NCI-H2227 (cell line): Measurements from ENCODE around the gene CCNL1.
"Not testable (repeated sequence)": the region's sequence is repeated elsewhere in the genome, so short reads cannot be mapped to it uniquely, and the experiment has no call there.

ENCODE experiments used
- DNase-seq: peaks from one replicate; lab custom pipeline; 2025; ENCODE audit not compliant: unreplicated experiment; lab: John Stamatoyannopoulos, UW

CCNL1 gene

DNA sequence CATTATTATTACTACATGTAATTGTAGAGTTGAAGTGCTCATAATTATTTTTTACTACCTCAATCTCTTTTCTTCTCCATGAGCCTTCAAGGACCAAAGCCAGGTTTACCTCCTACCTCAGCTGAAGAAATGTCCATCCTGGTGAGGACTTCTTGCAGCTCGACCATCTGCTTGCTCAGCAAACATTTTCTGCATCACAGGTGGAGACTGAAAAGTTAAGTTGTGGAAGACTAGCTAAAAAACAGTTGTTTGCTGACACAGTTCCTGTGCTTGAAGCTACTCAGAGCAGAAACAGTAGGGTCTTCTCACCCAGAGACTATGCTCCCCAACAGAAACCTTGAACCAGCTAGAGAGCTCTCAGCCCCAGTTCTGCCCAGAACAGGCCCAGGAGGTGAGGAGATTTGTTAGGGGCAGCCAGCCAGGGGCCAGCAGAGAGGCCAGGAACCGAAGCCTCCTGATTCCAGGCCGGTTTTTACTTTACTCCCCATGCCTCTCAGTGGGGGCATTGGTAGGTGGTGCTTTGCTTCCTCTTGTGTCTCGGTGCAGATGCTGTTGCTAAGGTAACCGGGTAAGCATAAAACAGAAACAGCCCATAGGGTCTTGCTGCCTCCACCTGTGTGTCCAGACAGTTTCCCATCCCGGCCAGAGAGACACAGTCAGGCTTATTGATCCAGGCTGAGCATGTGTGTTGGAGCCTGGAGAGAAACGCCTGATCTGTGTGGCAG lies 54.9 kb downstream of the CCNL1 start:
- DNase-seq, result peak; percentile 82

DNA sequence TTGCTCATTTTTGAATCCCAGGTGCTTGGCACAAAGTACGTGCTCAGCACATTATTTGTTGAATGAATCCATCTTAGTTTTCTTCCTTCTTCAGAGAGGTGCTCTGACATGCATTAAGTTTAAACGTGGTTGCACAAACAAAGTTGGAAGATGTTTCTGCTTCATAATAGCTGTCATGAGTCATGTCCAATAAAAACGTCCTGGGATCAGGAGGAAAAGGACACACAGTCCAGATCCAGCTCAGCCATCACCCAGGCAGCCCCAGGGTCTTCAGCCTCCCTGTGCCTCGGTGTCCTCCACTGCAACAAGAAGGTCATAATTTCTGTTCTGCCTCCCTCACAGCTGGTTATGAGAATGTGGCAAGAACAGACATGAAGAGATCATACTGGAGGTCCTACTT lies 55.4 kb downstream of the CCNL1 start:
- DNase-seq, result no peak

GRCh38 chr3:157103860-157104259 lies 56.1 kb downstream of the CCNL1 start:
- DNase-seq, result no peak

DNA sequence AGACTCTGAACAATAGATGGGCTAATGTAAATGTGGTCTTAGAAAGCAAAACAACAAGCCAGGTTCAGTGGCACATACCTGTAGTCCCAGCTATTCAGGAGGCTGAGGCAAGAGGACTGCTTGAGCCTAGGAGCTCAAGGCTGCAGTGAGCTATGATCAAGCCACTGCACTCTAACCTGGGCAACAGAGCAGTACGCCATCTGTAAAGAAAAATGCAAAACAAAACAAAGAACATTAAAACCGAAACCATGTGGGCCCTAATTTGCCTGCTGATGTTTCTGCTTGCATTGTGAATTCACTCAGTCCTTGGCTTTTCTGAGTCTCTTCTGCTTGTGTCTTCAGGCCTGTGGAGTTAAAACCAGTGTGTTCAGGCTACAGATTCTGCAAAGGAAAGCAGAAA lies 56.7 kb downstream of the CCNL1 start:
- DNase-seq, result no peak

DNA sequence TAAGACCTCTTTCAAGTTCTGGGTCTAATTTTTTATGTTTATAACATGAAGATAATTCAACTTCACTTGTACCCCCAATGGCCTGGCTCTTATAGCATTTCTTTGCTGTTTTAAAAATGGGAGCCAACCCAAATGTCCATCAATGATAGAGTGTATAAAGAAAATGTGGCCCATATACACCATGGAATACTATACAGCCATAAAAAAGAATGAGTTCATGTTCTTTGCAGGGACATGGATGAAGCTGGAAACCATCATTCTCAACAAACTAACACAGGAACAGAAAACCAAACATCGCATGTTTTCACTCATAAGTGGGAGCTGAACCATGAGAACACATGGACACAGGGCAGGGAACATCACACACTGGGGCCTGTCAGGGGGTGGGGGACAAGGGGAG lies 57.4 kb downstream of the CCNL1 start:
- DNase-seq, result not testable (repeated sequence)

- no peak for DNase-seq
Measured at GRCh38 chr3:157102098-157102497, 57.8 kb downstream of the CCNL1 start.

GRCh38 chr3:157101486-157101885 lies 58.5 kb downstream of the CCNL1 start:
- no peak for DNase-seq

GRCh38 chr3:157100608-157101396 lies 59.1 kb downstream of the CCNL1 start:
- no peak for DNase-seq

DNA sequence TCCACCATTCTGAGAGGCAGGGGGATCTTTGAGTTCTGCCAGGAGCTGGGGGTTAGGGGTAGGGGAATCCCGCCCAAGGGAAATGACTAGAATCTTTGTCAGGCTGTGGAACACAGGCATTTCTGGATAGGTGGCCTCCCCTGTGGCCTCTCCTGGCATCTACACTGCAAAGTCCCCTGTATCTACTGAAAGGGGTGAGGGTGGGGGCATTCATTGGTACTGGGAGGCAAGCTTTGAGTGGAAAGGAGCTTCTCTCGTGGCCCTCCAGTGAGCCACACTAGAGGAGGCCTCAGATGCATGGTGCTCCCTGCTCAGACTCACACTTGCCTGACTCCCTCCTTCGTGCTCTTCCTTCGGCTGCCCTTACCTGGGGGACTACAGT lies 59.9 kb downstream of the CCNL1 start:
- no peak for DNase-seq

DNA sequence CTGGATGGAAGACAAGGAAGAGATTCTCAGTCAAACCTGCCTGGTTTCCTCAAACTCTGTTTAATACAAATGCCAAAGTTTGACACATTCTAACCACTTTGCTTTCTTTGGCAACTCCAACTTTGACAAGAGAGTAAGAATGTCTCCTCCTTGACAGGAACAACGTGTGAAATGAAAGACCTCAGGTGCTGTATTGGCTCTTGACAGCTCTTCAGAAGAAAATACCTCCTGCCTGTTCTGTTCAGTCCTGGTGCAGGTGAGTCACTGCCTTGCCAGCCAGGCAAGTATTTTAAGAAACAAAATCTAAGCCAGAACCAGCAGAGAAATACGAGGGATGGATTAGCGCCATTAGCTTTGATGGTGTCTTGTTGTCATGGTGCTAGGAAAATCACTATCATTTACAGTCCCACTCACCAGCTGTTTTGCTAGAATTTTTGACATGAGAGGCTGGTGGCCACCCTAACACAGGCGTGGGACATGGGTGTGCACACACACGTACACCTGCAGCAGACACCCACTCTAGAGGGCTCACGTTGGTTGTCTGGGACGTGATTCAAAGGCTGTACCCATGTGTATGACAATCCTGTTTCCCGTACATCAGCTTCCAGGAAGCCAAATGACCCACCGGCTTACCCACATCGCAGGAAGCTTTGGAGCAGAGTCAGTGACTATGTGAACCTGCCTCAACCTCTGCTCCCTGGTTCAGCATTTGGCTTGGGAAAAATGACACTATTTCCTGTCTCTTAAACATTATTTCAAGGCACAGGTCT lies 60.4 kb downstream of the CCNL1 start:
- no peak for DNase-seq

DNA sequence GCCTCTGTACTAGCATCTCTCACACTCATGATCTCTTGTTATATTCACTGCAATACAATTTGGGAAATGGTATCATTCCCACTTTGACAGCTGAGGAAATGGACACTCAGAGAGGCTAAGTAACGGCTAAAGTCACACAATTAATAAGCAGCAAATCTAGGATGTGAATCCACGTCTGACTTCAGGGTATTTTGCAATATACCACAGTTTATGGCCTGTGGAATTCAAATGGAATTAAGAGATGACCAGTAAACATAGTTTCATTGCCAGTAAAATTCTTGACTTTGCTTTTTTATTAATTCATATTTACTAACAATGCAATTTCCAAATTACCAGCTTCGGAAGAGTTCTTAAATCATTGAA lies 61.1 kb downstream of the CCNL1 start:
- DNase-seq, result no peak

- DNase-seq, result no peak
Measured at GRCh38 chr3:157098121-157098822, 61.7 kb downstream of the CCNL1 start.
